IMR-90 (cell line): Measurements from ENCODE around the gene SIT1. TPM values are rescaled to one million over a fixed set of nuclear protein-coding genes. Genes with fewer than 3 reads are reported as not detected.

Source experiments
- ATAC-seq: fragments of 200-7000 bp; cut with Tn5 transposase; 2 replicates; pipeline ENCODE4 v1.9.1; 2020; ENCODE audit warnings: low read depth, mild to moderate bottlenecking, moderate library complexity
- BruUV-seq: library from RNA; stranded (reverse); fragments of 400-500 nt; replicated peaks from 2 replicates; lab custom pipeline; 2021; lab: Mats Ljungman, UMichigan
- CTCF ChIA-PET: fragments of 300-600 bp; formaldehyde crosslinking; extraction: SDS; loops from one replicate; lab custom pipeline; 2021; ENCODE audit warnings: antibody characterized with exemption; lab: Yijun Ruan, JAX
- POLR2A ChIA-PET: fragments of 300-600 bp; sonication (Branson Sonifier 250); formaldehyde crosslinking; loops from one replicate; lab custom pipeline; 2022; ENCODE audit warnings: antibody characterized with exemption; ENCODE audit not compliant: unreplicated experiment; lab: Charles Lee
- DNase-seq: peaks from one replicate; pipeline ENCODE4 v3.0.0; 2013
- H2AFZ ChIP-seq: replicated peaks from 2 replicates; pipeline ENCODE3; 2013; ENCODE audit warnings: low read length, mild to moderate bottlenecking; ENCODE audit not compliant: poor library complexity
- H2AK5ac ChIP-seq: 2 replicates; pipeline ENCODE4 v1.6.1; 2013; ENCODE audit warnings: low read depth, low read length, inconsistent platforms
- H2AK9ac ChIP-seq: replicated peaks from 2 replicates; pipeline ENCODE3; 2013; ENCODE audit warnings: mild to moderate bottlenecking, low read depth, low read length, moderate library complexity; ENCODE audit not compliant: poor library complexity
- H2BK120ac ChIP-seq: 2 replicates; pipeline ENCODE4 v1.6.1; 2013; ENCODE audit warnings: low read depth, low read length, inconsistent platforms
- H2BK15ac ChIP-seq: 3 replicates; pipeline ENCODE4 v1.6.1; 2013; ENCODE audit warnings: low read depth, low read length, inconsistent platforms
- H2BK20ac ChIP-seq: 2 replicates; pipeline ENCODE4 v1.6.1; 2013; ENCODE audit warnings: low read depth, mild to moderate bottlenecking, inconsistent platforms, low read length, moderate library complexity
- H2BK5ac ChIP-seq: 2 replicates; pipeline ENCODE4 v1.6.1; 2013; ENCODE audit warnings: mild to moderate bottlenecking, low read depth, low read length, inconsistent platforms; ENCODE audit not compliant: poor library complexity, severe bottlenecking
- H3K14ac ChIP-seq: replicated peaks from 2 replicates; pipeline ENCODE4 v1.6.1; 2013; ENCODE audit warnings: low read depth, low read length, inconsistent platforms
- H3K18ac ChIP-seq: 2 replicates; pipeline ENCODE4 v1.6.1; 2013; ENCODE audit warnings: low read depth, low read length, control low read depth
- H3K23ac ChIP-seq: 2 replicates; pipeline ENCODE4 v1.6.1; 2013; ENCODE audit warnings: low read depth, low read length, inconsistent platforms
- H3K27ac ChIP-seq: 2 replicates; pipeline ENCODE4 v1.5.1; 2013; ENCODE audit warnings: mild to moderate bottlenecking, control low read depth, low read length; ENCODE audit not compliant: insufficient read depth
- H3K27me3 ChIP-seq: 2 replicates; pipeline ENCODE4 v1.6.1; 2013; ENCODE audit warnings: low read length; ENCODE audit not compliant: control insufficient read depth, insufficient read depth
- H3K36me3 ChIP-seq: 2 replicates; pipeline ENCODE4 v1.6.1; 2013; ENCODE audit warnings: low read length, mixed read lengths; ENCODE audit not compliant: control insufficient read depth, insufficient read depth
- H3K4ac ChIP-seq: 2 replicates; pipeline ENCODE4 v1.6.1; 2013; ENCODE audit warnings: low read depth, low read length, inconsistent platforms
- H3K4me1 ChIP-seq: 2 replicates; pipeline ENCODE4 v1.6.1; 2013; ENCODE audit warnings: low read length, mixed read lengths; ENCODE audit not compliant: control insufficient read depth, insufficient read depth
- H3K4me2 ChIP-seq: 2 replicates; pipeline ENCODE4 v1.6.1; 2013; ENCODE audit warnings: low read depth, mild to moderate bottlenecking, control low read depth, low read length, moderate library complexity
- H3K4me3 ChIP-seq: 2 replicates; pipeline ENCODE4 v1.5.1; 2013; ENCODE audit warnings: low read depth, mild to moderate bottlenecking, control low read depth, low read length, moderate library complexity; ENCODE audit not compliant: insufficient read depth
- H3K56ac ChIP-seq: 2 replicates; pipeline ENCODE4 v1.6.1; 2013; ENCODE audit warnings: low read length, inconsistent platforms; ENCODE audit not compliant: insufficient read depth; ENCODE audit errors: extremely low read depth
- H3K79me1 ChIP-seq, 2 experiments: 2 replicates each; pipeline ENCODE4 v1.6.1; 2013; ENCODE audit warnings: low read length in 2 of 2, inconsistent platforms in 1 of 2, low read depth in 1 of 2
- H3K9ac ChIP-seq: 2 replicates; pipeline ENCODE4 v1.6.1; 2013; ENCODE audit warnings: low read depth, low read length, control low read depth
- H3K9me1 ChIP-seq: 2 replicates; pipeline ENCODE4 v1.6.1; 2013; ENCODE audit warnings: low read length, inconsistent platforms; ENCODE audit not compliant: insufficient read depth
- H3K9me3 ChIP-seq: 2 replicates; pipeline ENCODE4 v1.6.1; 2013; ENCODE audit warnings: low read length; ENCODE audit not compliant: control insufficient read depth, insufficient read depth
- H4K20me1 ChIP-seq: 2 replicates; pipeline ENCODE4 v1.6.1; 2013; ENCODE audit warnings: low read length, inconsistent platforms; ENCODE audit not compliant: insufficient read depth
- H4K5ac ChIP-seq: 2 replicates; pipeline ENCODE4 v1.6.1; 2013; ENCODE audit warnings: mild to moderate bottlenecking, low read depth, low read length, control low read depth
- H4K8ac ChIP-seq, 2 experiments: 2 replicates each; pipeline ENCODE4 v1.6.1; 2013; ENCODE audit warnings: low read depth in 2 of 2, low read length in 2 of 2, control low read depth in 1 of 2, inconsistent platforms in 1 of 2
- H4K91ac ChIP-seq: 2 replicates; pipeline ENCODE4 v1.6.1; 2013; ENCODE audit warnings: low read depth, low read length, inconsistent platforms; ENCODE audit not compliant: insufficient read depth
- BHLHE40 ChIP-seq: fragments of 150-350 bp; IDR thresholded peaks from 2 replicates; pipeline ENCODE4 v1.6.1; 2016; ENCODE audit warnings: mild to moderate bottlenecking, low read depth, low read length
- CHD1 ChIP-seq: IDR thresholded peaks from 2 replicates; pipeline ENCODE4 v1.6.1; 2012; ENCODE audit warnings: low read depth, low read length, improper control_type of control experiment
- MAZ ChIP-seq: IDR thresholded peaks from 2 replicates; pipeline ENCODE4 v1.6.1; 2012; ENCODE audit warnings: low read depth, mild to moderate bottlenecking, low read length, improper control_type of control experiment, moderate library complexity, borderline replicate concordance
- RCOR1 ChIP-seq: IDR thresholded peaks from 2 replicates; pipeline ENCODE4 v1.6.1; 2012; ENCODE audit warnings: mild to moderate bottlenecking, low read length, improper control_type of control experiment; ENCODE audit not compliant: insufficient replicate concordance
- WGBS, 2 experiments: methylation state at CpG; one replicate each; pipeline versions ENCODE4 v1.1.5 to v1.1.7; 2013; ENCODE audit warnings: missing lambda C conversion rate in 2 of 2; ENCODE audit not compliant: insufficient read length in 1 of 2; ENCODE audit errors: extremely low coverage in 2 of 2; 5-methylcytosine and 5-hydroxymethylcytosine counted together
- dilution Hi-C: fragments of 300-500 bp; cut with HindIII; formaldehyde crosslinking; loops from one replicate; pipeline ENCODE4 v1.14.3; 2018; ENCODE audit warnings: low sequenced_read_pairs; ENCODE audit not compliant: unreplicated experiment
- in situ Hi-C: fragments of 300-500 bp; cut with MboI; formaldehyde crosslinking; loops from 3 replicates; pipeline ENCODE4 v1.14.3; 2019; ENCODE audit warnings: low sequenced_read_pairs, inconsistent platforms, mixed read lengths
- intact Hi-C: fragments of 100-400 bp; cut with micrococcal nuclease; formaldehyde crosslinking; loops from 2 replicates; pipeline ENCODE4 v1.10.0; 2022
- polyA plus RNA-seq, 3 experiments: library from polyadenylated mRNA; depleted of rRNA; stranded (reverse); fragments of >200 nt; gene quantifications; 2 replicates each; pipeline ENCODE4 v1.2.3, GENCODE V29; 2012; ENCODE audit warnings: low replicate concordance in 1 of 3
- total RNA-seq: library from RNA; depleted of rRNA; stranded (reverse); fragments of >200 nt; gene quantifications from 2 replicates; pipeline ENCODE4 v1.2.3, GENCODE V29; 2012
- TF ChIP-seq, protein P1 (sequence below): fragments of 150-350 bp; IDR thresholded peaks from 2 replicates; pipeline ENCODE4 v1.6.1; 2017; ENCODE audit warnings: mild to moderate bottlenecking, antibody characterized with exemption, low read length, low read depth

Gene SIT1
- total and polyA plus RNA-seq, 2 of the 4 experiments (the other 2 are of a cell fraction): not detected

DNA sequence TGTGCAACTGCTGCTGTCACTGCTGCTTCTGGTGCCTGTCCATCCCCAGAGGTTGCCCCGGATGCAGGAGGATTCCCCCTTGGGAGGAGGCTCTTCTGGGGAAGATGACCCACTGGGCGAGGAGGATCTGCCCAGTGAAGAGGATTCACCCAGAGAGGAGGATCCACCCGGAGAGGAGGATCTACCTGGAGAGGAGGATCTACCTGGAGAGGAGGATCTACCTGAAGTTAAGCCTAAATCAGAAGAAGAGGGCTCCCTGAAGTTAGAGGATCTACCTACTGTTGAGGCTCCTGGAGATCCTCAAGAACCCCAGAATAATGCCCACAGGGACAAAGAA, 23.3 kb upstream of the SIT1 start (continued):
- TF ChIP-seq BHLHE40: no peak
- no peak for TF ChIP-seq CHD1
- TF ChIP-seq RCOR1: no peak

DNA sequence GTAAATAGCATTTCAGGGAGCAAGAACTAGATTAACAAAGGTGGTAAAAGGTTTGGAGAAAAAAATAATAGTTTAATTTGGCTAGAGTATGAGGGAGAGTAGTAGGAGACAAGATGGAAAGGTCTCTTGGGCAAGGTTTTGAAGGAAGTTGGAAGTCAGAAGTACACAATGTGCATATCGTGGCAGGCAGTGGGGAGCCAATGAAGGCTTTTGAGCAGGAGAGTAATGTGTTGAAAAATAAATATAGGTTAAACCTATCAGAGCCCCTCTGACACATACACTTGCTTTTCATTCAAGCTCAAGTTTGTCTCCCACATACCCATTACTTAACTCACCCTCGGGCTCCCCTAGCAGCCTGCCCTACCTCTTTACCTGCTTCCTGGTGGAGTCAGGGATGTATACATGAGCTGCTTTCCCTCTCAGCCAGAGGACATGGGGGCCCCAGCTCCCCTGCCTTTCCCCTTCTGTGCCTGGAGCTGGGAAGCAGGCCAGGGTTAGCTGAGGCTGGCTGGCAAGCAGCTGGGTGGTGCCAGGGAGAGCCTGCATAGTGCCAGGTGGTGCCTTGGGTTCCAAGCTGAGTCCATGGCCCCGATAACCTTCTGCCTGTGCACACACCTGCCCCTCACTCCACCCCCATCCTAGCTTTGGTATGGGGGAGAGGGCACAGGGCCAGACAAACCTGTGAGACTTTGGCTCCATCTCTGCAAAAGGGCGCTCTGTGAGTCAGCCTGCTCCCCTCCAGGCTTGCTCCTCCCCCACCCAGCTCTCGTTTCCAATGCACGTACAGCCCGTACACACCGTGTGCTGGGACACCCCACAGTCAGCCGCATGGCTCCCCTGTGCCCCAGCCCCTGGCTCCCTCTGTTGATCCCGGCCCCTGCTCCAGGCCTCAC, 22.6 kb upstream of the SIT1 start, which contains the start of gene CA9:
CA9 (plus strand) TSS at position 797 of the 893 bp plus-strand sequence; CDS start at position 829, 32 bp downstream.
- H3K27ac ChIP-seq: no peak within 1 kb of the TSS
- no peaks in the 10 kb centered on the region for H3K36me3 ChIP-seq
- dilution Hi-C loops: no loop called here
- peak within 1 kb of the TSS; percentile 70; the same call in 1 of the 2 replicates for H4K91ac ChIP-seq
- in situ Hi-C loops: no loop called here
- H4K5ac ChIP-seq: peak within 1 kb of the TSS; percentile 40; the same call in 1 of the 2 replicates
- peak within 1 kb of the TSS; percentile 27; the same call in 1 of the 2 replicates for H3K4me2 ChIP-seq
- H3K23ac ChIP-seq: peak within 1 kb of the TSS; percentile 52
- POLR2A ChIA-PET: interaction anchor here (0.8 to 1.0 kb wide), 3 partner anchors 13 to 55 kb away, joined by 3 to 4 read pairs (median 3); no protein-coding TSS in a partner anchor
- peak within 1 kb of the TSS; percentile 0 for H2BK5ac ChIP-seq
- 12% methylated on average over 4 of the region's 10 CpGs; no CpG with 5 or more reads in 1 of the 2 experiments for WGBS, 2 experiments
- no peaks in the 10 kb centered on the region; a peak in 2 of 4 replicates for H3K79me1 ChIP-seq
- no peaks in the 10 kb centered on the region for H3K27me3 ChIP-seq
- no peaks in the 10 kb centered on the region for H4K20me1 ChIP-seq
- H2AK9ac ChIP-seq: peak within 1 kb of the TSS; percentile 85
- CTCF ChIA-PET: interaction anchor here (1.1 kb wide), 1 partner anchor 15 kb away, joined by 3 read pairs; the partner anchor contains the start of gene CCDC107
- H3K18ac ChIP-seq: peak within 1 kb of the TSS; percentile 22; the same call in 1 of the 2 replicates
- peak within 1 kb of the TSS; percentile 76; the same call in 2 of the 3 replicates for H2BK15ac ChIP-seq
- H2AFZ ChIP-seq: peak within 1 kb of the TSS; percentile 53
- 0 out of 2 replicates have a peak, but pooled peaks have one; percentile 6 for ATAC-seq
- peak within 1 kb of the TSS; percentile 43 for H3K4ac ChIP-seq
- H3K4me1 ChIP-seq: peaks cover 20% of the 10 kb centered on the region
- H3K9me1 ChIP-seq: peaks cover 20% of the 10 kb centered on the region
- peak within 1 kb of the TSS; percentile 16; the same call in 1 of the 2 replicates for H3K4me3 ChIP-seq
- H2BK20ac ChIP-seq: peak within 1 kb of the TSS; percentile 47; the same call in 1 of the 2 replicates
- peak within 1 kb of the TSS; percentile 58; the same call in 1 of the 2 replicates for H3K14ac ChIP-seq
- intact Hi-C loops: no loop called here
- no peak within 1 kb of the TSS; the same call in none of the 2 replicates for H2BK120ac ChIP-seq
- TF ChIP-seq CHD1: no peak
- 0 out of 2 replicates have a peak, but pooled peaks have one; percentile 27 for TF ChIP-seq MAZ
- TF ChIP-seq, protein P1, sequence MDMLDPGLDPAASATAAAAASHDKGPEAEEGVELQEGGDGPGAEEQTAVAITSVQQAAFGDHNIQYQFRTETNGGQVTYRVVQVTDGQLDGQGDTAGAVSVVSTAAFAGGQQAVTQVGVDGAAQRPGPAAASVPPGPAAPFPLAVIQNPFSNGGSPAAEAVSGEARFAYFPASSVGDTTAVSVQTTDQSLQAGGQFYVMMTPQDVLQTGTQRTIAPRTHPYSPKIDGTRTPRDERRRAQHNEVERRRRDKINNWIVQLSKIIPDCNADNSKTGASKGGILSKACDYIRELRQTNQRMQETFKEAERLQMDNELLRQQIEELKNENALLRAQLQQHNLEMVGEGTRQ: no peak
- H3K9ac ChIP-seq: peak within 1 kb of the TSS; percentile 6; the same call in 1 of the 2 replicates
- peak within 1 kb of the TSS; percentile 23 to 32; a peak in 2 of 4 replicates for H4K8ac ChIP-seq
- H2AK5ac ChIP-seq: peak within 1 kb of the TSS; percentile 75
- no peak for DNase-seq
- no peaks in the 10 kb centered on the region for H3K9me3 ChIP-seq
- H3K56ac ChIP-seq: no peak within 1 kb of the TSS
- BruUV-seq: no TSS peak
